ENCODE data around the gene ROBO3. TPM values are rescaled to one million over a fixed set of nuclear protein-coding genes. Genes with fewer than 3 reads are reported as not detected.

ROBO3 gene
- total and polyA plus RNA-seq, 2 experiments from 2014 or later: 2.6 to 10.3 TPM

GRCh38 chr11:124863137-124863825, 2.0 kb upstream of the ROBO3 start:
- Histone ChIP-seq H3K9me3 (ENCODE audit: low read depth) (no peaks in the 10 kb centered on the region), H3K36me3 (no peaks in the 10 kb centered on the region), H3K4me3 (peak overlapping the region; percentile 10), H3K27ac (no peak overlapping the region), H3K4me1 (ENCODE audit: low read depth) (peaks cover 12% of the 10 kb centered on the region), H3K27me3 (peaks cover 86% of the 10 kb centered on the region)
- TF ChIP-seq CTCF (IDR thresholded peaks at IDR 0.05; ENCODE audit: low read depth, low read length): no peak
- peak; percentile 55 for DNase-seq (ENCODE audit: low read depth in 1 of 2, low spot score in 1 of 2)

GRCh38 chr11:124863826-124864165, 1.4 kb upstream of the ROBO3 start:
- no peak overlapping the region for H3K4me3 ChIP-seq
- no peak for TF ChIP-seq CTCF (IDR thresholded peaks at IDR 0.05; ENCODE audit: low read depth, low read length)
- H3K27me3 ChIP-seq: peaks cover 87% of the 10 kb centered on the region
- H3K9me3 ChIP-seq (ENCODE audit: low read depth): no peaks in the 10 kb centered on the region
- H3K27ac ChIP-seq: no peak overlapping the region
- peak in 1 of 2 donors; percentile 55 for DNase-seq (ENCODE audit: low read depth in 1 of 2, low spot score in 1 of 2)
- H3K4me1 ChIP-seq (ENCODE audit: low read depth): peaks cover 12% of the 10 kb centered on the region
- no peaks in the 10 kb centered on the region for H3K36me3 ChIP-seq

GRCh38 chr11:124864176-124864891, 898 bp upstream of the ROBO3 start:
- H3K4me3 ChIP-seq: no peak overlapping the region
- H3K9me3 ChIP-seq (ENCODE audit: low read depth): no peaks in the 10 kb centered on the region
- peaks cover 12% of the 10 kb centered on the region for H3K4me1 ChIP-seq (ENCODE audit: low read depth)
- DNase-seq (ENCODE audit: low read depth in 1 of 2, low spot score in 1 of 2): no peak
- no peaks in the 10 kb centered on the region for H3K36me3 ChIP-seq
- peaks cover 87% of the 10 kb centered on the region for H3K27me3 ChIP-seq
- no peak overlapping the region for H3K27ac ChIP-seq
- no peak for TF ChIP-seq CTCF (IDR thresholded peaks at IDR 0.05; ENCODE audit: low read depth, low read length)

GRCh38 chr11:124864892-124865180, 396 bp upstream of the ROBO3 start:
- Histone ChIP-seq H3K4me1 (ENCODE audit: low read depth) (peaks cover 12% of the 10 kb centered on the region), H3K36me3 (no peaks in the 10 kb centered on the region), H3K4me3 (no peak overlapping the region)

More at GRCh38 chr11:124864892-124865180, 396 bp upstream of the ROBO3 start:
- no peak overlapping the region for H3K27ac ChIP-seq
- no peak for DNase-seq (ENCODE audit: low read depth in 1 of 2, low spot score in 1 of 2)
- TF ChIP-seq CTCF (IDR thresholded peaks at IDR 0.05; ENCODE audit: low read depth, low read length): no peak
- H3K27me3 ChIP-seq: peaks cover 87% of the 10 kb centered on the region
- H3K9me3 ChIP-seq (ENCODE audit: low read depth): no peaks in the 10 kb centered on the region
